ENCODE measurements around the gene SH3BP1.

DNA sequence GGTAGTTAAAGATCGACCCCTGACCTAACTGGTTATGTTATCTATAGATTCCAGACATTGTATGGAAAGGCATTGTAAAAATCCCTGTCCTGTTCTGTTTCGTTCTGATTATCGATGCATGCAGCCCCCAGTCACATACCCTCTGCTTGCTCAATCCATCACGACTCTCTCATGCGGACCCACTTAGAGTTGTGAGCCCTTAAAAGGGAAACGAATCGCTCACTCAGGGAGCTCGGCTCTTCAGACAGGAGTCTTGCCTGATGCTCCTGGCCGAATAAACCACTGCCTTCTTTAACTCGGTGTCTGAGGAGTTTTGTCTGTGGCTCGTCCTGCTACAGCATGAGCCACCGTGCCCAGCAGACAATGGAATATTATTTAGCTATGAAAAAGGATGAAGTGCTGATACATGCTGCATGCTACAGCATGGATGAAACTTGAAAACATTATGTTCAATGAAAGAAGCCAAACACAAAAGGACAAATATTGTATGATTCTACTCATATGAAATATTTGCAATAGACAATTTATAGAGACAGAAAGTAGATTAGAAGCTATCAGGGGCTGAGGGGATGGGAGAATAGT lies 47.6 kb upstream of the SH3BP1 start:
- TF ChIP-seq CTCF (conservative IDR thresholded peaks at IDR 0.05; ENCODE audit: low read depth in 2 of 2), result no peak
- TF ChIP-seq, protein P1, sequence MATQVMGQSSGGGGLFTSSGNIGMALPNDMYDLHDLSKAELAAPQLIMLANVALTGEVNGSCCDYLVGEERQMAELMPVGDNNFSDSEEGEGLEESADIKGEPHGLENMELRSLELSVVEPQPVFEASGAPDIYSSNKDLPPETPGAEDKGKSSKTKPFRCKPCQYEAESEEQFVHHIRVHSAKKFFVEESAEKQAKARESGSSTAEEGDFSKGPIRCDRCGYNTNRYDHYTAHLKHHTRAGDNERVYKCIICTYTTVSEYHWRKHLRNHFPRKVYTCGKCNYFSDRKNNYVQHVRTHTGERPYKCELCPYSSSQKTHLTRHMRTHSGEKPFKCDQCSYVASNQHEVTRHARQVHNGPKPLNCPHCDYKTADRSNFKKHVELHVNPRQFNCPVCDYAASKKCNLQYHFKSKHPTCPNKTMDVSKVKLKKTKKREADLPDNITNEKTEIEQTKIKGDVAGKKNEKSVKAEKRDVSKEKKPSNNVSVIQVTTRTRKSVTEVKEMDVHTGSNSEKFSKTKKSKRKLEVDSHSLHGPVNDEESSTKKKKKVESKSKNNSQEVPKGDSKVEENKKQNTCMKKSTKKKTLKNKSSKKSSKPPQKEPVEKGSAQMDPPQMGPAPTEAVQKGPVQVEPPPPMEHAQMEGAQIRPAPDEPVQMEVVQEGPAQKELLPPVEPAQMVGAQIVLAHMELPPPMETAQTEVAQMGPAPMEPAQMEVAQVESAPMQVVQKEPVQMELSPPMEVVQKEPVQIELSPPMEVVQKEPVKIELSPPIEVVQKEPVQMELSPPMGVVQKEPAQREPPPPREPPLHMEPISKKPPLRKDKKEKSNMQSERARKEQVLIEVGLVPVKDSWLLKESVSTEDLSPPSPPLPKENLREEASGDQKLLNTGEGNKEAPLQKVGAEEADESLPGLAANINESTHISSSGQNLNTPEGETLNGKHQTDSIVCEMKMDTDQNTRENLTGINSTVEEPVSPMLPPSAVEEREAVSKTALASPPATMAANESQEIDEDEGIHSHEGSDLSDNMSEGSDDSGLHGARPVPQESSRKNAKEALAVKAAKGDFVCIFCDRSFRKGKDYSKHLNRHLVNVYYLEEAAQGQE (IDR thresholded peaks at IDR 0.05; ENCODE audit: unreplicated experiment), result no peak
- TF ChIP-seq CREB1 (CRISPR knock-in tag; IDR thresholded peaks at IDR 0.05; ENCODE audit: low read depth), result no peak

Data from GM23338 (cell line).